Measurements from ENCODE around the gene HNMT. TPM values are rescaled to one million over a fixed set of nuclear protein-coding genes. Genes with fewer than 3 reads are reported as not detected.

HNMT gene
- polyA plus RNA-seq, 4 donors, result 60.8 to 72.6 (median 64.1) TPM

DNA sequence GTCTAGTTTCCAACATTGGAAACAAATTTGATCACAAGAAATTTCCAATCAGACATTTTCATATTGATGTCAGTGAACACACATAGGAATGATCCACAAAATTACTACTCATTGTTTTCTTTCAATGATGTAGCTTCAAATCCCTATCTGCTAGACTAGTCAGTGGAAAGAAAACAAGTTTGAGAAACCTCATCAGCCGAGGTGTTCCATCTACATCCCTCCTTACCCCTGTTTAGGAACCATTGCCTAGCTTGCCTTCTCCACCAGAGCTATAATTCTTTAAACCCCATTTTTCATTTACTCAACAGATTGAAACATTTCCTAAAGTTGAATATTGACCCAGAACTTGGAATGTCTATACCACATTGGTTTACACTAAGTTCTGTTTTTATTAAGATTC, 45.3 kb downstream of the HNMT start:
- DNase-seq (ENCODE audit: low read depth in 4 of 4, low spot score in 3 of 4), result no peak

DNA sequence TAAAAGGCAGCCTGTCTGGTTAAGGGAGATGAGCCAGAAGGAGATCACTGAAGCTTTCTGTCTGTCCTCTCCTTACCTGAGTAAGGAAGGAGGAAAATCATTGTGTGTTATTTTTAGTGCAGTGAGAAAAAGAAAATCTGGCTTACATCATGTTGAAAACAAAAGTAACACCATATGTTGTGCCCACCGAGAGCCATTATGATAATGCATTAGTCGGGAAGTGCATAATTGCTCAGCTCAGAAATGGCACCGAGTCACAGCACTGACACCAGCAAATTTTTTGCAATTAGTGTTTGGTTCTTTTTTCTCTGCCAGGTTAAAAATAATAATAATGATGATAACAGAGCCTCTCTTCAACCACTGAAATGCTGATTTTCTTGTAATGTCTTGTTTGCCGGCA, 46.6 kb downstream of the HNMT start:
- no peak for DNase-seq (ENCODE audit: low read depth in 4 of 4, low spot score in 3 of 4)

DNA sequence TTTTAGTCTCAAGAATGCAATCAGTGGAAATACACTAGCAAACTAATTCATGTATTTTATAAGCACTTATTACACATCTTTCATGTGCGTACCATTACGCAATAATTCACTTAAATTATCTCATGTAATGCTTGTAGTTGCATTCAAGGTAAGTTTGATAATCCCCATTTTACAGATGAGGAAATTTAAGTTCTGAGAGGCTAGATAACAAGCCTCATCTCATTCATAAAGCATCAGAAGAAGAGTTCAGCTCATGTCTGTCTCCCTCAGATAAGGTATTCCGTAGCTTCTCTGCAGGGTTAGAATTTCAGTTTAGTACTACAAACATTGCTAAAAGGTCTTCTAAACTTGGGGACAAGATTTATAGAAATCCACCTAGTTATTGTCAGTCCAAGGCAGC, 47.8 kb downstream of the HNMT start:
- DNase-seq (ENCODE audit: low read depth in 4 of 4, low spot score in 3 of 4), result no peak

DNA sequence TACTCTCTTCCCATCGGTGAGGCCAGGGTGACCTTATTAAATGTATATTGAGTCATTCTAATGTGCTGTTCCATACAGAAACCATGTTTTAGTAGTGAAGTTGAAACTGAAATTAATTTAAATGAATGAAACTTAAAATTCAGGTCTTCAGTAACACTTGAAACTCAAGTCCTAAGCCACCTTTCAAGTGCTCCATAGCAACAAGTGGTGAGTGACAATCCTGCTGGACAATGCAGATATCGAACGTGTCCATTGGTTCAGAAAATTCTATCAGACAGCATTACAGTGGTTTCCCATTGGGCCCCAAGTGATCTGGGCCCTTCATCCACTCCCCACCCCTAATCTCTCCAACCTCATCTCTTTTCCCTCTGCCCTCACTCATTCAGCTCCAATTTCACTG, 48.7 kb downstream of the HNMT start:
- DNase-seq (ENCODE audit: low read depth in 4 of 4, low spot score in 3 of 4), result no peak

DNA sequence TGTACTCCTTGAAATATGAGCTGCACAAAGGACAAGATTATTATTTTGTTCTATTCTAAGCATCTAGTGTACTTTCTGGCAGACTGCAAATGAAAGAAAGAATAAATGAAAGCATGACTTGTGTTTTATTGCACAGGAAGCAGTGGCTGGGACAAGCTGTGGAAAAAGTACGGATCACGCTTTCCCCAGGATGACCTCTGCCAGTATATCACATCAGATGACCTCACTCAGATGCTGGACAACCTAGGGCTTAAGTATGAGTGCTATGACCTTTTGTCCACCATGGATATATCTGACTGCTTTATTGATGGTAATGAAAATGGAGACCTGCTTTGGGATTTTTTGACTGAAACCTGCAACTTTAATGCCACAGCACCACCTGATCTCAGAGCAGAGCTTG, 49.4 kb downstream of the HNMT start:
- DNase-seq (ENCODE audit: low read depth in 4 of 4, low spot score in 3 of 4), result peak in 2 of 4 donors; percentile 4 to 8

DNA sequence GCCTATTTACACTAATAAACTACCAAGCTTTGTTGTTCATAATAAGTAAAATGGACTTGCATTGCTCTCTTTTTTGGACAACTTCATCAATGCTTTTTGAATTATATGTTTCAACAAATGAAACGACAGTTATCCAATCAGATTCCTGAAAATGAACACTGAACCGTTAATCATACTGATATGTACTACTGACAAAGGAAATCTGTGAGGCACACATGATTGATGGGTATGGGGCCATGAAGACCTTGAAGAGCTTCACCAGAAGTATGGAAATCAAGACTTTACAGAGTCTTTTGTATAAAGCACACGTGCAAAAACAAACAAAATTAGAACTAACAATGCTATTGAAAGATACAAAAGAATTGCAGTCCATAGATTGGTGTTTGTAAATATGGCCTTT, 51.2 kb downstream of the HNMT start:
- no peak for DNase-seq (ENCODE audit: low read depth in 4 of 4, low spot score in 3 of 4)

DNA sequence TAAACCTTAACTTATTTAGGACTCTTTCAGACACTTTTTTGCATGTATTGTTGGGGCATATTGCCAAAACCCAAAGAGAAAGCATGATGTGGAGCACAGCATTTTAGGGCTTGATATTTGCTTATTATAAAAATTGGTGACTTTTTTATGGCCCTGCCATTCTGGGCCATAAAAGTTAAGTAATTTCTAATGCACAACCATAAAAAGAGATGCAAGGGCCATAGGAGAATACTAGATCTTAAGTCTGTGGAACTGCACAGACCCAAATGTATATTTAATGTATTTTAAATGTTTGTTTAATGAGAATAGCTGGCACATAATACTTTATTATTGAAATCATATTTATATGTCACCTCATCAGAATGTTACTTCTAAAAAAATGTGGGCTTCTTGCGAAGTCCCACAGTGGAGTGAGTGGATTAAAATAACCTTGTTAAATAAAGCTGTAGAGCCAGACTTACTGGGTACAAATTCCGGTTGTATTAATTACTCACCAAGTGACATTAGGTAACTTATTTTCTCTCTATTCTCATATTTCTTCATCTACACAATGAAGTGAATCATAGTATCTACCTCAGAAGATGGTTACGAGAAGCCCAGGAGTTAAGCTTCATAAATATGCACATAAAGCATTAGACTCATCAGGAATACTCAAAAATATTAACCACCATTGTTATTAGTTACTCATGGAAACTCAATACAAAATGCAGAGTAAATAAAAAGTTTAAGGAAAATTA, 52.2 kb downstream of the HNMT start:
- DNase-seq (ENCODE audit: low read depth in 4 of 4, low spot score in 3 of 4), result no peak

DNA sequence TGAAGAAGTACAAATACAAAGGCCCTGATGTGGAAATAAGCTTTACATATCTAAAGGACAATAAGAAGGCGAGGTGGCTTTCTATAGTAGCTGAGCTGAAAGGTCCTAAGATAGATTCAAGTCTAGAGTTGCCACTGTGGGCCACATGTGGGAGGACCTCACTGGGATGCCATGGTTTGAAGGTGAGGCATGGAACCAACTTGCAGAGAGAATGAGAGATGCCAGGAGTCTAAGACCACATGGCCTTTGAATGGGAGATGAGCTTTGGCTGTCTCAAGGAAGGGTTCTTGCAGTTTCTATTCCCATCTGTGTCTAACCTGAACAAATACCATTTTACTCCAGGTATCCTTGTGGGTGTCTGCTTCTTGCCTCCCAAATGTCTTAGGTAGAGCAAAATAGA, 53.6 kb downstream of the HNMT start:
- DNase-seq (ENCODE audit: low read depth in 4 of 4, low spot score in 3 of 4), result no peak

DNA sequence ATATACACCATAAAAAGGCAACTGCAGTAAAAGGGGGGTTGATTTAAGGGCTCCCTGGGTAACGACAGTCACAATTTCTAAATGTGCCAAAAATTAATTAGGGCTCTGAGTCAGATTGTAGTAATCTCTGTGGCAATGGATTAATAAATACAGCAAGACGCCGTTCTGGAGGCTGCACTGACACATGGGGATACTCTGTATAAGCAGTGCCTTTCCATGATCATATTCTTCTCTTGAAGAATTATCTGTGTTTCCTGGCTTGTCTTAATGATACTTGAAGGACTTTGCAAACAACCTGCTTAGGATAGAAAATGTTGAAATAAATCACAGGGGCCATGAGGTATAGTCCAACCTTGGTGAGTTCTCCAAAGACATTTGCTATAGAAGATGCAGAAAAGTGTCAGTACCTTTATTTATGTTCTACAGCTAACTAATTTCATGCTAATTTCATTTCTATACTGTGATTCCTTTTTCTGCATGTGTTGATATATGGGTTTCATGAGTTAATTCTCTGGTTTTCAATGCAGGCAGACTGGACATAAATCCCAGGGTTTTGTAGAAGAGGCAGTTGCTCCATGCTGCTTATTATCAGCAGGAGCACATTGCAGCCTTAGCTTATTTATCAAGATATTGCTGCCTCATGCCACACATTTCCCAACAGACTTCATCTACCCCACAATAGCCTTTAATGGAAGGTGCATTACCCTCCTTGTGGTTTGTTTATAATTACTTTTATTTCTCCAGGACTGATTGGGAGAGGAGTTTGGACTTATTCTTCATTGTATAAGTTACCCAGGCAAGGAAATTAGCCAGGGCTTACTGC, 54.8 kb downstream of the HNMT start:
- no peak for DNase-seq (ENCODE audit: low read depth in 4 of 4, low spot score in 3 of 4)

DNA sequence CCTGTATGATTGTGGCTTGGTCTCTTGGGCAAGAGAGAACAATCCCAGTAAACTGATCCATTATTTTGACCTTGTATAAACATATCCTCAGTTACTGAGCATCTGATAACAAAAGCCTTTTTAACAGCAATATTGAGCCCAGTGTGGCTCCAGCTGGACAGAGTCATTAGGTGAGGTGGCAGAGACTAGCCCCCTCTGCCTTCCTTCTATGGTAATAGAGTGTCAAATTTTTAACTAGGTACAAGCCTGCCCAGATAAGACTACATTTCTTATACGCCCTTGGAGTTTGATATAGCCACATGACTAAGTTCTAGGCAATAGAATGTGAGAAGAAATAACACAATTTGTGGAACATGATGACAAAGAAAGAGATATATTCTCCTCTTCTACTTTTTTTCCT, 56.2 kb downstream of the HNMT start:
- DNase-seq (ENCODE audit: low read depth in 4 of 4, low spot score in 3 of 4), result no peak

DNA sequence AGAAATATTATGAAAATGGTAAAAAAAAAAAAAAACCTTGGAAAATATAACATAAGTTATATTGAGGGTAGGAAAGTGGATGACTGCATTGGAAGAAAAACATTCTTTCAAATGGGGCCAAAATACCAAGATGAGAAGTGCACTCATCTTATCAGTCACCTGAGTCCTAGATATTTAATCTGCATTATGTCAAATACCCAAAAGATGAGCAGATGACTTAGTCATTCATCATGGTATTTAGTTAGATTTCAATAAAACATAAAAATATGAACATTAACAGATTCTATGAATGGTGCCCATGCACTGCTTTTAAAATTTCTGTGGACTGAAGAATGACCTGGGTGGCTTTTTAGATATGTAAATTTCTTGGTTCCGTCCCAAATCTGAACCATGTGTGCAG, 56.9 kb downstream of the HNMT start:
- DNase-seq (ENCODE audit: low read depth in 4 of 4, low spot score in 3 of 4), result no peak

DNA sequence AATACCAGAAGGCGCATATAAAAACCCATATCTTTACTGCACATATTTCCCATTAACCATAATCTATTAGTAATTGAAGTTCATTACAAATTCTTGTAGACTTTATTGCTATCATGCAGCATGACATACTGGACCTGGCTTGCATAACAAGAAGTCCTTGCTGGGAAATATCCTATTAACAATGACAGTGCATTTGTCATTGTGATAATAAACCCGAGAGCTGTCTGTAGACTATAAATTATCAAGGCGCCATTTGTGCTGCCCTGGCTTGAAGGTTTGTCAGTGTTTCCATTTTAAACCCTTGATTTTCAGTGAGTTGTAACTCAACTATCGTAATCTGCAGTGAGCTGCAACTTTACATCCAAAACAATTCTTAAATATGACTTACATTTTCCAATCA, 59.0 kb downstream of the HNMT start:
- no peak for DNase-seq (ENCODE audit: low read depth in 4 of 4, low spot score in 3 of 4)

DNA sequence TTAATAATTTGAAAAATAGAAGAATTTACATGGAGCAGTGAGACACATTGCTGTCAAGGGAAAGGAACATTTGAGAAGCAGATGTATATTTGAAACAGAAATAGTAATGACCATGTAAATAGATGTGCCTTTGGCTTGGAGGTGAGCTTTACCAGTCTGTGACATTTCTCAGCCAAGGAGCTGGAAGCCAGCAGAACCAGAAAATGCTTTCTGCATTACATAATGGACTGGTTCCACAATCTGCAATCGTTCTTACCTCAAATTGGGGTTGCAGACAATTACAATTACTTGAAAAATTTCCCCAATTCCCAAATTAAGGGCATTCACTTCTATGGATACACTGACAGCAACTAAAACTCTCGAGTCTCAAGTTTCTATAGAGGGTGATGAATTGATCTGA, 59.7 kb downstream of the HNMT start:
- no peak for DNase-seq (ENCODE audit: low read depth in 4 of 4, low spot score in 3 of 4)

DNA sequence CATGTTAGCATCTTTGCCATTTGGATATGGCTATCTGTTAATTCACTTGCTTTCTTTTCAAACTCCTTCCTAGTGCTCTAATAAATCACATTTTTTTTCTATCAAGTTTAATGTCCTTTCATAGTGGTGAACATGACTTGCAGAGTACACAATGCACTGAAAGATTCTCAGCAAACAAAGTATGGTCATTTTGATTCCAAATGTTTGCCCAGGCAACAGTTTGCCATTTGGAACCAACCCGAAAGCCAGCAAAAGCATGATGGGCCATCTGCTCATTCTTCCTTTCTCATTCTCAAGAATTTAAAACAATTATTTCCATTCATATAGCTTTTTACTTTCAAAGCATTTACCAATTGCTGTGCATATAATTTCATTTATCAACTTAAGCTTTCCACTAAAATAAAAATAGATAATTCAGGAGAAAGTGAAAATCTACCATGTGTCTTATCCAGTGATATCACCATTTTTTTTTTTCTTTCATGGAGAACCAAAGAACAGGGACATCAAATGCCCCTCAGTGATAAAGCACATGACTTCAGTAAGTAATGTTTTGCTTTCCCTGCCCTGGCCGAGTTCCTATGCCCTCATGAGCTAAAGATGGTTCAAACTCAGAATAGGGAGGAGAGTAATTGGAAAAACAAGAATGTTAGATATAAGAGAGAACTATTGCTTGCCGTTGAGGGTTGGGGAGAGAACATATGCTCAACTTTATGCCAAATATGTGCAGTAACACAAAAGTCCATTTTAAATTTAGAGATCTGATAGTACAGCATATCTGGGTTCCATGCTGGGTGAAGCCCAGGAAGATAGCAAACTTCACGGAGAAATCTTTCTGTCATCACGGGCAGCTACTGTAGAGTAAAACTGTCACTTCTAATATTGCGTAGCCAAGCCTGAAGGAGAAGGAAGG, 62.1 kb downstream of the HNMT start:
- no peak for DNase-seq (ENCODE audit: low read depth in 4 of 4, low spot score in 3 of 4)

DNA sequence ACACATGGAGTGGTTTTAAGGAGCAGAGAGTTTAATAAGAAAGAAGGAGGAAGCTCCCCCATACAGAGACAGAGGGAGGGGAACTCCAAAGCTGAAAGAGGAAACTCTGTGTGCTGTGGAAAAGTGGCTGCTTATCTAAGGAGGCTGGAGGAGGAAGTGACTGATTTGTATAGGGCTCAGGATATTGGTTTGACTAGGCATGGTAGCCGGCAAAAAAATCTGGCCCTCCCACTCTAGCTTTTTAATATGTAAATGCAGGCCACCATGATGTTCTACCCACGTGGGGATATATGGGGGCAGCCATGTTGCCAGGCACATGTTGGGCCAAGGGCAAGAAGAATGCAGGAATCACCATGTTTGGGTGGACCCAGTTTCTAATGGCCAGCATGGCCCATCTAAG, 64.3 kb downstream of the HNMT start:
- DNase-seq (ENCODE audit: low read depth in 4 of 4, low spot score in 3 of 4), result no peak

DNA sequence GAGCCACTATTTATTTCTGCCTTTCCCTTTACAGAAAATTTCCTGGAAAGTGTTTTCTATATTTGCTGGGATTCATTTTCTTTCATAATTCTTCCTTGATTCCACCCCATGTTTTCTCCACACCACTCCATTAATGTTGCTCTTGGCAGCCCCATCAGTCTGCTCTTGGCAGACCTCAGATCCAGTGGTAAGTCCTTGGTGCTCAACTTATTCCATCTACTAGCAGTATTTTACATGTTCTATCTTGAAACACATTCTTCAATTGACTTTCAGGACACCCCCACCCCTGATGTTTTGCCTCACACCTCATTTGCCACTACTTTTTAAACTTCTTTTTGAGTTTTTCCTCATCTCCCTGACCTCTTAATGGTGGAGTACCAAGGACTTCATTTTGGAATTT, 65.0 kb downstream of the HNMT start:
- DNase-seq (ENCODE audit: low read depth in 4 of 4, low spot score in 3 of 4), result no peak

DNA sequence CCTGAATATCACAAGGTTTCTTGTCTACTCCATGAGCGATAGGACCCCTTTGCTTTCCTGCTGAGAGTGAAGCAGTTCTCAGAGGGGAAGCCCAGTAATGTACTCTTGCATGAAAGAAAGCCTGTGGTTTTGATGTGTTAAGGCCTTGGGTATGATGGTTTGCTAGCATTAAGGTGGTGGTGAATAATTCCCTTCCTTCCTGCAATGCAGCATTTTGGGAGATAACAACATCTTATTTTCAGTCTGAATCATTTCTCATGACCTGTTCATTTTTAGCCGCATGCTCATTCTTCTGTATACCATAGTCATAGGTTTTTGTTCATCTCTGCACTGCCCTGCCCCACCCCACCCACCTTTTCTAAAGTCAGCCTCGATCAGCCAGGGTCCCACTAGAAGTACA, 66.2 kb downstream of the HNMT start:
- DNase-seq (ENCODE audit: low read depth in 4 of 4, low spot score in 3 of 4), result no peak

DNA sequence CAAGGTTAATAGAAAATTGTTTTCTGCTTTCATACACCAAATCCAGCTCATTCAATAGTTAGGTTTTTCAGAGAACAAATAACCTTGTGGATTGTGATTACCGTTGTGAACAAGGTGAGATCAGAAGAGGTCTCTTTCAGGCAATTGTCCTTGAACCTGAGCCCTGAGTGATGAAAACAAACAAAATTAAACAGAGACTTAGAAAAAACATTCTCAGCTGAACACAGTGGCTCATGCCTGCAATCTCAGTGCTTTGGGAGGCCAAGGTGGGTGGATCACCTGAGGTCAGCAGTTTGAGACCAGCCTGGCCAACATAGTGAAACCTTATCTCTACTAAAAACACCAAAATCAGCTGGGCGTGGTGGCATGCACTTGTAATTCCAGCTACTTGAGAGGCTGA, 68.1 kb downstream of the HNMT start:
- DNase-seq (ENCODE audit: low read depth in 4 of 4, low spot score in 3 of 4), result no peak

DNA sequence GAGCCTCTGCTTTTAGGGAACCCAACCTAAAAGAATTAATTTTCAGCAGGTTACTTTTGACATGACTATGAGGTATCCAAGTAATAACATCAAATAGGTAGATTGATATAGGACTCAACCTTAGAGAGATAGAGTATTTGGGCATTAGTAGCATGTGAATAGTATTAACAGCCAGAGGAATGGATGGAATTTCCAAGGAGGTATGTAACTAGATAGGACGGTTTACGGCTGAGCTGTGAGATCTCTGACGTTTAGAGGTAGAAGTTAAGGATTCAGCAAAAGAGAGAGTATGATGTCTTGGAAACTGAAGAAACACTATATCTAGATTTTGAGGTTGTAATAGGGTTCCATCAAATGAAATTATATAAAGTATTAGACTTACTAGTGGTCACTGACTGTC, 70.3 kb downstream of the HNMT start:
- DNase-seq (ENCODE audit: low read depth in 4 of 4, low spot score in 3 of 4), result no peak

DNA sequence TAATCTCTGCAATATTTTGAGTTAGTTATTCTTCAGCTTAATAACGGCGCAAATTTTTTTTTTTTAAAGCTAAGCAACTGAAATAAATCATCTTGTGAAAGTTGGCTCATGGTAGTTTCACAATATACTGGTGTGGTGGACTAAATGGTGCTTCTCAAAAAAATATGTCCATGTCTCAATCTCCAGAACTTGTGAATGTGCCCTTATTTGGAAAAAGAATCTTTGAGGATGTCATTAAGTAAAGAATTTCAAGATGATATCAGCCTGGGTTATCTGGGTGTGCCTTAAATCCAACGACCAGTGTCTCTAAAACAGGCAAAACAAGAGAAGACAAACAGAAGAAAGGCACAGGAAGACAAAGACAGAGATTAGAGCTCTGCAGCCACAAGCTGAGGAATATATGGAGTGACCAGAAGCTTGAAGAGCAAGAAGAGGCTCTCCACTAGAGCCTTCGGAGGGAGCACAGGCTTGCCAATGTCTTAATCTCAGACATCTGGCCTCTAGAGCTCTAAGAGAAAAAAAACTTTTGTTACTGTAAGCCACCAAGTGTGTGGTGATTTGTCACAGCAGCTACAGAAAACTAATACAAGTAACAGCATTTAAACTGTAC, 71.4 kb downstream of the HNMT start:
- DNase-seq (ENCODE audit: low read depth in 4 of 4, low spot score in 3 of 4), result no peak

DNA sequence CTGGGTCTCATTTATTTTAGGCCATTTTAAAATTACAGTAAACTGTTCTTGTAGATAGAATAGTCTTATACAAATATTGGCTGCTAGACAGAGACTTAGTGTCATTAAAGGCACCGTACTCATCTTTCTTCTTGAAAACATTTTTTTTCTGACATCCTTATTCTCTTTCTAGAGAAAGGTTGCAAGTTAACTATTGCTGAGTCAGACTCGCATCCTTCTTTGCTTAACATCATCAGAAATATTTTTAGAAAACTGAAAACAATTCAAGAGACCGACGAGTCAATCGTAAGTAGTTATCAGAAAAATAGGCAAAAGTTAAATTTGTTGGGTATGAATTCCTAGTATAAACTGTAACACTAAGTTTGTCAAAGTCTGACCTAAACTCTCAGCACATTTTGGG, 72.2 kb downstream of the HNMT start:
- DNase-seq (ENCODE audit: low read depth in 4 of 4, low spot score in 3 of 4), result no peak
